Fibroblast of the aortic adventitia (primary cell): Measurements from ENCODE around the gene COL18A1. TPM values are rescaled to one million over a fixed set of nuclear protein-coding genes. Genes with fewer than 3 reads are reported as not detected.
A peak's percentile ranks its signal among the peaks of the same experiment; 100 is the strongest.

Source experiments
- DNase-seq: peaks from one replicate; pipeline ENCODE4 v3.0.0-alpha.2; 2010; ENCODE audit warnings: low read depth
- H3K4me3 ChIP-seq: 2 replicates; pipeline ENCODE4 v1.5.1; 2011; ENCODE audit warnings: low read depth, mild to moderate bottlenecking, control low read depth, low read length, moderate library complexity
- CTCF ChIP-seq: IDR thresholded peaks from 2 replicates; pipeline ENCODE4 v1.5.1; 2011; ENCODE audit warnings: mild to moderate bottlenecking, low read length, control low read depth, inconsistent platforms; ENCODE audit not compliant: insufficient read depth
- total RNA-seq: library from RNA; depleted of rRNA; stranded (reverse); fragments of >200 nt; gene quantifications from 2 replicates; pipeline ENCODE4 v1.2.3, GENCODE V29; 2012; ENCODE audit warnings: low replicate concordance

The COL18A1 gene
- total RNA-seq, 1 donor, result 57.9 TPM

- no peak for TF ChIP-seq CTCF
- peak; percentile 99 for DNase-seq
- H3K4me3 ChIP-seq, result peak overlapping the region; percentile 40
These were observed 41.0 kb upstream of the COL18A1 start for GRCh38 chr21:45363921-45364467.

GRCh38 chr21:45364468-45365185, 40.3 kb upstream of the COL18A1 start:
- TF ChIP-seq CTCF, result no peak
- peak; percentile 91 for DNase-seq
- peak overlapping the region; percentile 40 for H3K4me3 ChIP-seq

- H3K4me3 ChIP-seq, result no peak overlapping the region
- DNase-seq, result no peak
- no peak for TF ChIP-seq CTCF
These were observed 39.8 kb upstream of the COL18A1 start for GRCh38 chr21:45365186-45365607.

- no peak overlapping the region for H3K4me3 ChIP-seq
- peak; percentile 57 for DNase-seq
- TF ChIP-seq CTCF, result no peak
These were observed 39.2 kb upstream of the COL18A1 start for GRCh38 chr21:45365608-45366241.

GRCh38 chr21:45366476-45366875, 38.5 kb upstream of the COL18A1 start:
- no peak for DNase-seq
- TF ChIP-seq CTCF, result no peak
- no peak overlapping the region for H3K4me3 ChIP-seq

- TF ChIP-seq CTCF, result peak; percentile 26
These were observed 38.0 kb upstream of the COL18A1 start for GRCh38 chr21:45366931-45367401.

More at GRCh38 chr21:45366931-45367401, 38.0 kb upstream of the COL18A1 start:
- H3K4me3 ChIP-seq, result no peak overlapping the region
- DNase-seq, result peak; percentile 91
